ENCODE results near the gene RHBDF2. TPM values are rescaled to one million over a fixed set of nuclear protein-coding genes. Genes with fewer than 3 reads are reported as not detected.

RHBDF2 gene
- total RNA-seq, 1 experiment from 2014 or later, result 19.7 TPM

DNA sequence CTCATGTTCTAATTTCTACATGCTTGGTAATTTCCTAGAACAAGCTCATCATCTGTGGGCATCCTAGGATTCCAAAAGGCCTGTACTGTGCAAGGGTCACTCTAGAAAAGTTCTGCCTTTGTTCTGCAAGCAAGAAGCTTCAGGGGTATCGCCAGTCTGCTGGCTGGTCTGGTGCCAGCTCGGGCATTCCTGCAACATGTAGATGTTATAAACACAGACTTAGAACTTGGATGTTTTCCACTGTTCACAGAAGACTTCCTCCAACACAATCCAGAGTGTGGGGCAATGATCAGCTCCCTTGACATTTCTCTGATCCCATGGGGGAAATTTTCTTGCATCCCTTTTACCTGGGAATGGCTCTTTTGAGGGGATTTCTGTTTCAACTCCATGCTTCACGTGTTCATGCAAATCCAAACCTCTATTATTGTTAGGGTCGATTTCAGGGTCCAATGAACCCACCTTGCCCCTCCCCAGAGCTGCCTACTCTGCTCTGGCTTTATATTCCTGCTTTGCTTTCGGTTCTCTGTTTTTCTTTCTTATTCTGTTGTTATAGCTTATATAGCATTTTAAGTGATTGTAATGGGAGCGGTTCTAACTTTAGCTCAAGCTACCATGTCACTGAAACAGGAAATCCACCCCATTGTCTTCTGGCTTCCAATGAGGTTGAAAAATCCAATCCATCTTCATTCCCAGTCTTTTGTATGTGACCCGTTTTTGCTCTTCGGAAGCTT, 73.6 kb downstream of the RHBDF2 start:
- H3K23ac ChIP-seq (ENCODE audit: insufficient read length, low read depth, low read length), result no peak overlapping the region
- H2BK12ac ChIP-seq (ENCODE audit: insufficient read length, low read depth, low read length), result no peak overlapping the region
- Mint-ChIP-seq H3K27me3 (ENCODE audit: low read depth) (no peaks in the 10 kb centered on the region), H3K4me1 (peaks cover 33 to 35% of the 10 kb centered on the region in 2 experiments), H3K27ac (no peak overlapping the region; a peak in 2 of 7 replicates), H3K36me3 (ENCODE audit: insufficient read depth in 1 of 3, low read depth in 3 of 3) (peaks cover 5 to 12% (median 6%) of the 10 kb centered on the region in 3 experiments; a peak in 5 of 7 replicates), H3K4me3 (no peak overlapping the region), H3K9me3 (peaks cover 0 to 3% of the 10 kb centered on the region in 2 experiments; a peak in 1 of 5 replicates)
- no peak overlapping the region for H3K4ac ChIP-seq (ENCODE audit: low read depth, low read length)
- no peak overlapping the region for H3K18ac ChIP-seq (ENCODE audit: insufficient read length, low read depth, low read length)
- no peaks in the 10 kb centered on the region for H3K23me2 ChIP-seq (ENCODE audit: insufficient read length, low read depth, low read length, poor library complexity, severe bottlenecking)
- H3K4me2 ChIP-seq (ENCODE audit: insufficient read depth, insufficient read length, low read length), result no peak overlapping the region
- no peaks in the 10 kb centered on the region for H3K9me3 ChIP-seq (ENCODE audit: control insufficient read depth, low read depth, low read length)
- H3K27me3 ChIP-seq (ENCODE audit: insufficient read depth, low read length), result no peaks in the 10 kb centered on the region
- no peak overlapping the region for H2AK5ac ChIP-seq (ENCODE audit: insufficient read length, low read length)
- no peak overlapping the region for H3K27ac ChIP-seq (ENCODE audit: insufficient read length, low read depth, low read length)
- DNase-seq, result no peak
- no peak overlapping the region for H2BK15ac ChIP-seq (ENCODE audit: low read depth, low read length)
- peaks cover 18% of the 10 kb centered on the region for H3K79me2 ChIP-seq (ENCODE audit: insufficient read depth, low read length)
- peaks cover 13% of the 10 kb centered on the region for H3K79me1 ChIP-seq (ENCODE audit: insufficient read depth, low read depth, low read length, poor library complexity, severe bottlenecking)
- no peak overlapping the region for H2BK120ac ChIP-seq (ENCODE audit: low read depth, low read length, poor library complexity, severe bottlenecking)
- H3T11ph ChIP-seq (ENCODE audit: low read length), result no peak overlapping the region
- H4K8ac ChIP-seq (replicated peaks; ENCODE audit: insufficient read length, low read depth, low read length), result no peak overlapping the region
- H4K20me1 ChIP-seq (ENCODE audit: control insufficient read depth, insufficient read depth, insufficient read length), result no peaks in the 10 kb centered on the region
- H3K9ac ChIP-seq (ENCODE audit: extremely low read depth, insufficient read length, low read length), result no peak overlapping the region
- no peak overlapping the region for H3K14ac ChIP-seq (ENCODE audit: insufficient read depth, low read length)
- H2AFZ ChIP-seq (ENCODE audit: low read length), result no peak overlapping the region
- peaks cover 18% of the 10 kb centered on the region; the same call in 1 of the 2 replicates for H3K4me1 ChIP-seq (ENCODE audit: insufficient read depth, low read length)
- WGBS (ENCODE audit: extremely low coverage, insufficient read length, low lambda C conversion rate), result no CpG with 5 or more reads among the region's 8 CpGs
- TF ChIP-seq, protein P1, sequence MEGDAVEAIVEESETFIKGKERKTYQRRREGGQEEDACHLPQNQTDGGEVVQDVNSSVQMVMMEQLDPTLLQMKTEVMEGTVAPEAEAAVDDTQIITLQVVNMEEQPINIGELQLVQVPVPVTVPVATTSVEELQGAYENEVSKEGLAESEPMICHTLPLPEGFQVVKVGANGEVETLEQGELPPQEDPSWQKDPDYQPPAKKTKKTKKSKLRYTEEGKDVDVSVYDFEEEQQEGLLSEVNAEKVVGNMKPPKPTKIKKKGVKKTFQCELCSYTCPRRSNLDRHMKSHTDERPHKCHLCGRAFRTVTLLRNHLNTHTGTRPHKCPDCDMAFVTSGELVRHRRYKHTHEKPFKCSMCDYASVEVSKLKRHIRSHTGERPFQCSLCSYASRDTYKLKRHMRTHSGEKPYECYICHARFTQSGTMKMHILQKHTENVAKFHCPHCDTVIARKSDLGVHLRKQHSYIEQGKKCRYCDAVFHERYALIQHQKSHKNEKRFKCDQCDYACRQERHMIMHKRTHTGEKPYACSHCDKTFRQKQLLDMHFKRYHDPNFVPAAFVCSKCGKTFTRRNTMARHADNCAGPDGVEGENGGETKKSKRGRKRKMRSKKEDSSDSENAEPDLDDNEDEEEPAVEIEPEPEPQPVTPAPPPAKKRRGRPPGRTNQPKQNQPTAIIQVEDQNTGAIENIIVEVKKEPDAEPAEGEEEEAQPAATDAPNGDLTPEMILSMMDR (conservative IDR thresholded peaks at IDR 0.05), result no peak
- H2BK5ac ChIP-seq (ENCODE audit: insufficient read length, low read length), result no peak overlapping the region
- H4K5ac ChIP-seq (ENCODE audit: insufficient read length, low read depth, low read length), result no peak overlapping the region
- H4K91ac ChIP-seq (ENCODE audit: insufficient read length, low read depth, low read length), result no peak overlapping the region
- H2BK20ac ChIP-seq (ENCODE audit: low read depth, low read length, poor library complexity, severe bottlenecking), result no peak overlapping the region
- H3K56ac ChIP-seq (ENCODE audit: insufficient read length, low read depth, low read length), result no peak overlapping the region

All from H9 (cell line).